Loucy (cell line): ENCODE data around the gene C17orf107.

Experiments used
- H2AFZ ChIP-seq: fragments of 200-600 bp; sonication (generic); 2 replicates; pipeline ENCODE4 v1.6.0; 2016; ENCODE audit warnings: antibody characterized with exemption, mild to moderate bottlenecking, low read length, moderate library complexity
- H3F3A ChIP-seq: fragments of 200-600 bp; 2 replicates; pipeline ENCODE4 v1.6.0; 2016; ENCODE audit warnings: antibody characterized with exemption, low read depth, mild to moderate bottlenecking
- H3K27me3 ChIP-seq: fragments of 200-600 bp; sonication (generic); 2 replicates; pipeline ENCODE4 v1.6.1; 2014; ENCODE audit warnings: low read length, mild to moderate bottlenecking; ENCODE audit not compliant: insufficient read depth, poor library complexity, severe bottlenecking
- H3K36me3 ChIP-seq: fragments of 200-600 bp; sonication (generic); 2 replicates; pipeline ENCODE4 v1.6.1; 2016; ENCODE audit warnings: low read length; ENCODE audit not compliant: insufficient read depth
- H3K4me1 ChIP-seq: fragments of 200-600 bp; sonication (generic); 2 replicates; pipeline ENCODE4 v1.5.1; 2014; ENCODE audit warnings: low read length, mild to moderate bottlenecking; ENCODE audit not compliant: insufficient read depth, poor library complexity, severe bottlenecking
- H3K4me2 ChIP-seq: fragments of 200-600 bp; sonication (generic); 2 replicates; pipeline ENCODE4 v1.6.0; 2014; ENCODE audit warnings: antibody characterized with exemption, low read length, low read depth, mild to moderate bottlenecking; ENCODE audit not compliant: poor library complexity, severe bottlenecking
- H3K4me3 ChIP-seq: fragments of 200-600 bp; sonication (generic); 2 replicates; pipeline ENCODE4 v1.5.1; 2014; ENCODE audit warnings: low read length, mild to moderate bottlenecking, mixed read lengths; ENCODE audit not compliant: poor library complexity, severe bottlenecking
- H3K79me2 ChIP-seq: fragments of 200-600 bp; sonication (generic); 2 replicates; pipeline ENCODE4 v1.6.1; 2014; ENCODE audit warnings: low read length; ENCODE audit not compliant: insufficient read depth
- H3K9ac ChIP-seq: fragments of 200-600 bp; sonication (generic); 2 replicates; pipeline ENCODE4 v1.6.0; 2014; ENCODE audit warnings: mild to moderate bottlenecking, low read depth, low read length, moderate library complexity; ENCODE audit not compliant: poor library complexity, severe bottlenecking
- H3K9me2 ChIP-seq: fragments of 200-600 bp; sonication (generic); replicated peaks from 2 replicates; pipeline ENCODE4 v1.6.1; 2016; ENCODE audit warnings: low read depth, low read length, mixed read lengths
- H3K9me3 ChIP-seq: fragments of 200-600 bp; sonication (generic); 2 replicates; pipeline ENCODE4 v1.6.1; 2014; ENCODE audit warnings: mild to moderate bottlenecking, antibody characterized with exemption, low read length, low read depth; ENCODE audit not compliant: insufficient read depth
- H4K20me1 ChIP-seq: fragments of 200-600 bp; sonication (generic); 2 replicates; pipeline ENCODE4 v1.6.0; 2014; ENCODE audit warnings: antibody characterized with exemption, low read length, mild to moderate bottlenecking; ENCODE audit not compliant: insufficient read depth, poor library complexity, severe bottlenecking
- CTCF ChIP-seq: fragments of 200-600 bp; sonication (generic); conservative IDR thresholded peaks from 2 replicates; pipeline ENCODE4 v1.5.1; 2014; ENCODE audit warnings: mild to moderate bottlenecking, antibody characterized with exemption, low read length
- EZH2phosphoT487 ChIP-seq: fragments of 200-600 bp; IDR thresholded peaks from 2 replicates; pipeline ENCODE4 v1.6.1; 2018; ENCODE audit warnings: antibody characterized with exemption, mild to moderate bottlenecking, moderate library complexity, borderline replicate concordance

Gene C17orf107

GRCh38 chr17:4858068-4858881, 41.1 kb upstream of the C17orf107 start:
- Histone ChIP-seq H3F3A (no peaks in the 10 kb centered on the region), H3K9me3 (no peaks in the 10 kb centered on the region), H3K4me1 (peaks cover 5% of the 10 kb centered on the region), H3K4me3 (no peak overlapping the region), H2AFZ (no peak overlapping the region), H3K27me3 (no peaks in the 10 kb centered on the region), H3K9me2 (no peaks in the 10 kb centered on the region), H3K36me3 (peaks cover 3% of the 10 kb centered on the region; the same call in 1 of the 2 replicates), H3K9ac (no peak overlapping the region), H3K79me2 (0 out of 2 replicates have a peak, but pooled peaks cover 3% of the 10 kb centered on the region), H3K4me2 (no peak overlapping the region), H4K20me1 (peaks cover 20% of the 10 kb centered on the region)
- TF ChIP-seq CTCF, result no peak
- TF ChIP-seq EZH2phosphoT487, result no peak

- H3K79me2 ChIP-seq, result 0 out of 2 replicates have a peak, but pooled peaks cover 3% of the 10 kb centered on the region
- no peaks in the 10 kb centered on the region for H3F3A ChIP-seq
- peaks cover 3% of the 10 kb centered on the region; the same call in 1 of the 2 replicates for H3K36me3 ChIP-seq
- no peak overlapping the region for H3K4me3 ChIP-seq
- peaks cover 5% of the 10 kb centered on the region for H3K4me1 ChIP-seq
- H3K4me2 ChIP-seq, result no peak overlapping the region
- no peaks in the 10 kb centered on the region for H3K9me2 ChIP-seq
- no peaks in the 10 kb centered on the region for H3K9me3 ChIP-seq
- H3K27me3 ChIP-seq, result no peaks in the 10 kb centered on the region
- TF ChIP-seq EZH2phosphoT487 (no peak), CTCF (no peak)
- peaks cover 14% of the 10 kb centered on the region for H4K20me1 ChIP-seq
- no peak overlapping the region for H2AFZ ChIP-seq
- no peak overlapping the region for H3K9ac ChIP-seq
Measured at GRCh38 chr17:4858882-4859260, 40.5 kb upstream of the C17orf107 start.

- no peaks in the 10 kb centered on the region for H3K79me2 ChIP-seq
- peaks cover 3% of the 10 kb centered on the region; the same call in 1 of the 2 replicates for H3K36me3 ChIP-seq
- H3K9me2 ChIP-seq, result no peaks in the 10 kb centered on the region
- no peak overlapping the region for H3K4me2 ChIP-seq
- H3K4me3 ChIP-seq, result no peak overlapping the region
- no peak overlapping the region for H2AFZ ChIP-seq
- H3F3A ChIP-seq, result no peaks in the 10 kb centered on the region
- H3K4me1 ChIP-seq, result peaks cover 5% of the 10 kb centered on the region
- H4K20me1 ChIP-seq, result peaks cover 6% of the 10 kb centered on the region
- H3K9ac ChIP-seq, result no peak overlapping the region
- no peaks in the 10 kb centered on the region for H3K27me3 ChIP-seq
- no peak for TF ChIP-seq CTCF
- TF ChIP-seq EZH2phosphoT487, result no peak
- H3K9me3 ChIP-seq, result no peaks in the 10 kb centered on the region
Measured at GRCh38 chr17:4859816-4860625, 39.3 kb upstream of the C17orf107 start.
